Activated T-helper 1 cell treated with Interleukin-2 at 50 U/mL for 16 hours (primary cell): Measurements from ENCODE around the gene CCDC12.

Experiments used
- DNase-seq: peaks from one replicate; pipeline ENCODE4 v3.0.0-alpha.2; 2020; ENCODE audit warnings: low read depth

The CCDC12 gene

DNA sequence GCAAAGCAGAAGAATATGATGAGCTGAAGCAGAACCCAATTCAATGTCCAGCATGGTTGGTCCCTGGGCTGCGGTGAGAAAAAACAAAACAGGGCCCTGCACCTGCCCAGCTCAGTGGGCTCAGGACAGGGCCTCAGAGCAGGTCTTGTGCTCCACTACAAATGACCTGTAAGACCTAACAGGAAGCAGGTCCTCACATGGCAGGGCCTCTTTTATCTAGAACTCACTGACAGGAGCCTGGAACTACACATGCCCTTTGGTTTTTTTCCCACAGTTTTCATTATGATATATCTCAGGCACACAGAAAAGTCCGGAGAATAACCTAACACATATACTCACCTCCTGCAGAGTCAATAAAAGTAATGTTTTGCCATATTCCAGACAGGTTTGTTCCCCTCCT lies 38.4 kb downstream of the CCDC12 start:
- no peak for DNase-seq

DNA sequence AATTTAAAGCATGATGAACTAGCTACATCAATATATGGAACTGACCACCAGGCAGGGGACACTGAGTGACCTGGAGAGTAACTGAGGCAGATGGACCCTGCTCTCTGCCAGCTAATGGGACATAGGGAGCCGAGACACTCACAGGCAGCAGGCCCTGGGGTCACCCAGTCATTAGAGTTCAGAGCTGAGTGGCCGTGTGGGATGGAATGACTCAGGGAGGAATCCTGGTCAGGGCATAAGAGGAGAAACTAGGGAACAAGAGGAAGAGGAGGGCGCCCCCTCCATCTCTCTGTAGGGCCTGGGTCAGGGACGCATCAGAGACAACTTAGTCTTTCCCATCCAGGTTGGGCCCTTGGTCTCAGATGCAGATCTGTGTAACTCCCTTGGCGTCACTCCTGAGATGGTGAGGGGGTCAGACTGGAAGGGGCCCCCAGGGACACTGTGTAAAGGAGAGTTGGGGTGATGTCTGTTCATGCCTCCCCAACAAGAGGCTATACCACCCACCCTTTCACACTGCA lies 39.8 kb downstream of the CCDC12 start:
- no peak for DNase-seq

GRCh38 chr3:46935989-46936558 lies 40.5 kb downstream of the CCDC12 start:
- no peak for DNase-seq

DNA sequence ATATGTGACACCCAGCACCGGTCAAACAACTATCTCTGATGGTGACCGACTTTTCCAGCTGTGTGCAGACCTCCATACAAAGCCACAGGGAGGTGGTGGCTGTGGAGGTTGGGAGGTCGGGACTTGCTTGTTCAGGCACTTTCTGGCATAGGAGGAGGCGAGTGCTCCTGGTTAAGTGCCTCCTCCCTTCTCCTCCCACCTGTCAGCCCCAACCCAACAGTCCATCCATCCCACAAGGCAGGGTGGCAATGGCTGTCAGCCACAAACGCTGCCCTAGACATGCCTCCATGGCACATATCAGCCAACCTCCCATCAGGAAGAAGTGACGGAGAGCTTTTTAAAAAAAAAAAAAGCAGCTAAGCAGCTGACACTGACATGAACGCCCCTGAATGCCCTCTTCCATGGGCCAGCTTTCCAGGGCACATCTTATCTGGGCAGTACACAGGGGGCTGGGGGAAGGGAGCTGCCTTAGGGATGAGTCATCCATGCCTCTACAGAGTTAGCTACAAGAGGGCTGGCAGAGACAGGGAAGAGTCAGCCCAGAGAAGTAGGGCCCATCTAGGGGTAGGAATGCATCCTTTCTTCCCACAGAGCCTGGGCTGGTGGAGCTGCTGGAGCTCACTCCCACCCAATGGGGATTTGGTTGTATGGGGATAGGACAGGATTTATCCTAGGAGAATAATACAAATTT lies 41.2 kb downstream of the CCDC12 start:
- no peak for DNase-seq

DNA sequence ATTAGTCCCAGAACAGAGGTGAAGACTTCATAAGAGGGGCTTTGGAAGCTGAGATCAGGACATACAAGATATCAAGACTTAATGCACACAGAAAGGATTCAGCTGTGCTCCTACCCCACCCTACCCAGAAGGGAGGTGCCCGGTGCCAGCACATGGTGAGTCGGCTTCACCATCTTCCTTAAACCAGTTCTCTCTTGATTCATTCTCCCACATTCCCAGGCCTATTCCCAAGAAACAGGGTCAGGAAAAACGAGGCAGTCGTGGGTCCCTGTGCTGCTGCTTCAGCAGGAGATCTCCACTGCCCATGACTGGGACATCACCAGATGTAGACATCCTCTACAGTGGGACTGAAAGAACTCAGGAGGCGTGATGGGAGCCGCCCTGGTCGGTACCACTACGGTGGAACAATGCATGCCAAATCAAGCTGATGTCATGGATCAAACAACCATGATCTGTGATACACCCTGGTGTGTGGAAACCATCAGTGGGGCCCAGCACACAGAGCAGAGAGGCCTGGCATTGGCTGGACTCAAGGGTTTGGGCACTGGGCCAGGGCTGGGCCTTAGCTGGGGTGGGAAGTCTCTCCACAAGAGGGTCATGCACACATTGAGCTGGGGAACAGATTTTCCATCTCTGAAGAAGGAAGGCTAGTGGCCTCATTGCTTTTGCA lies 41.9 kb downstream of the CCDC12 start:
- no peak for DNase-seq

DNA sequence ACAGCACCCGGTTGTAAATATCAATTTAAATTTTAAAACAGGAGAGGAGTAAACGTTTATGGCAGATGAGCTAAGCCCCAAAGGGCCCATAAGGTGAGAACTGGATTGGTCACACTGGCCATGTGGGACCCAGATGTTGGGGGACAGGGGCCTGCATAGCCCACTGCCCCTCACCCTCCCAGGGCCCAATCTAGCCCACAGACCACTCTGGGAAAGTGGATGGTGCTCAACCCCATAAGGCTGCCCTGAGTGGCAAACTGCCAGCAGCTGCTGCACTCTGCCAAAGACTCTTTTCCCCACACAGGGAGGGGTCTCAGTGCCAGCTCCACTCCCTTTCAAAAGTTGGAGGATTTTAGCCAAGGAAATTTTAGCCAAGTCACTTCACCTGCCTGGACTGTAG lies 42.5 kb downstream of the CCDC12 start:
- DNase-seq, result no peak

DNA sequence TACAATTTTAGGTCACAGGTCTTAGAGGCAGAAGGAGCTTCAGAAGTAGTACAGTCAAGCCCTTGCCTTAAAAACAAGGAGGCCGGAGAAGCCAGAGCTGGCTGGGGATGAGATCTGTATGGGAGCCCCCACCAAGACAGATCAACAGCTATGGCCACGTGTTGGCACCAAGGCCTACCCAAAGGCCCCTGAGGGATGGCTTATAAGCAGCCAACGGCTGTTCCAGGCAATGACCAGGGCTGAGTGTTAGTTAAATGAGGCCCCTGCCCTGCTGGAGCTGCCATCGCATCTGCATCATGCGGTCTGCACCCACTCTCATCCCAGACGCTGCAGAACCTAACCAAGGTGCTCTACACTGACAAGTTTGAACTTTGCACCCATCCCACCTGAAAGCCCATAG lies 43.3 kb downstream of the CCDC12 start:
- no peak for DNase-seq

GRCh38 chr3:46932455-46933225 lies 43.9 kb downstream of the CCDC12 start:
- DNase-seq, result no peak

GRCh38 chr3:46931631-46932331 lies 44.8 kb downstream of the CCDC12 start:
- no peak for DNase-seq

GRCh38 chr3:46930945-46931403 lies 45.6 kb downstream of the CCDC12 start:
- DNase-seq, result no peak

- DNase-seq, result no peak
These were observed 46.2 kb downstream of the CCDC12 start for GRCh38 chr3:46930166-46930944.

DNA sequence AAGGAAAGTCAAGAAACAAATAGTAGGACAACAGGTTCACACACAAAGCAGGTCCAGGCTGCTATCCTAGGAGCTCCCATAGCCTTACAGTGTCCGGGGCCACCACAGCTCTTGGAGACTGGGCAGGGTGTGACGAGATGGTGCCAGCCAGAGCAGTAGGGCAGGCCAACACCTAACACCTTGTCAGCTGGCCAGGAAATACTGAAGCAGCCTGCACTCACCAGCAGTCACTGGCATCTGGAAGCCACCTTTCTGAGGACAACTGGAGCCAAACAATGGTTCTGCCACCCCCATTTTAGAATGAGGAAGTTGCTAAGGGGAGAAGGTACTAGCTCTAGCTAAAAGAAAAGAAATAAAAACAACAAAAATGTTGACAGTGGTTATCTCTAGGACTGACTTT lies 47.2 kb downstream of the CCDC12 start:
- DNase-seq, result no peak

DNA sequence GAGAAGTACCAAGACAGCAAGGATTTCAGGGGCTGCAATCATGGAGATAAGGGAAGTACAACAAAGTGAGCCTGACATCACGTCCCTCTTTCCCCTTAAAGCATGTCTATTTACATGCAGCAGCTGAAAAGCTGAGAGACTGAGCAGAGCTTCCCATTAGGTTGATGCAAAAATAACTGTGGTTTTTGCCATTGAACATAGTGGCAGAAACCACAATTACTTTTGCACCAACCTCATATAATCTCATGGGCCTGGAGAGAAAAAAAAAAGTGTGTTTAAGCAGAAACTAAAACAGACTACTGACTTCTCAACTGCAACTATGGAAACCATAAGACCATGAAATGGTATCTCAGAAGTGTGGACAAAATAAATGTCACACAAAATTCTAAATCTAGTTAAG lies 48.3 kb downstream of the CCDC12 start:
- no peak for DNase-seq

- DNase-seq, result no peak
These were observed 48.8 kb downstream of the CCDC12 start for GRCh38 chr3:46927718-46928073.

DNA sequence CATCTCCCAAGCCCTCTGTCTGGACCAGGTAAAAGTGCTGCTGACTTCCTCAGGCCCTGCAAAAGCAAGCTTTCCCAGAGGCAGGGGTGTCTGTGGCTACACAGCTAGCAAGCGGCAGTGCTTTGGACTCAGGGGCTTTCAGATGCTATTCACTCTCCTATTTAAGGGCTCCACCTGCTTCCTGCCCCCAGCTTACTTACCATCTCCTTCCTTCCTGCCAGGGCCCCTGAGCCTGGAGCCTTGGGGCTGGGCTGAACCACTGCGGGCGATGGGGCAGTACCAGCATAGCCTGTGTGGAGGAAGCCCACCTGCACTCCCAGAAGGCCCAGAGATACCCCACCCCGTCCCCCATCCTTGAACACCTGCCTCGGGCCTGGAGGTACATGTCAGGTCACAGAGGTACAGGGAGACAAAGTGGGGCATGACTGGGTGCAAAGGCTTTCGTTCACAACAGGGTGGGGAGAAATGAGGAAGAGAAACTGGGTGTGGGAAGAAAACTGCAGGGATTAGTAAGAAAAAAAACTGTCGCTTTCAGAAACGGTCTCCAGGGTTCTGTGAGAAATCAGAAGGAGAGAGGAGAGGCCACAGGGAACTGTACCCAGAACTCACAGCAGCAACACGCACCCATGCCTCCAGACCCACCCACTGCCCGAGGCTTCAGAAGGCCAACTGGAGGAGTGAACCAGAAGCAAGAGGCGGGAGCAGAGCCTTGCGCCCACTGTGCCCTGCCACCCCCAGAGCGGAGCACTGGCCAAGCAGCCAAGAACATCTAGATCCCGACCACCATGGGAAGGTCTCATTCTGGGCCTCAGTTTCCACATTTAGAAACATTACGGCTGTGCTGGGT lies 49.5 kb downstream of the CCDC12 start:
- DNase-seq, result no peak

DNA sequence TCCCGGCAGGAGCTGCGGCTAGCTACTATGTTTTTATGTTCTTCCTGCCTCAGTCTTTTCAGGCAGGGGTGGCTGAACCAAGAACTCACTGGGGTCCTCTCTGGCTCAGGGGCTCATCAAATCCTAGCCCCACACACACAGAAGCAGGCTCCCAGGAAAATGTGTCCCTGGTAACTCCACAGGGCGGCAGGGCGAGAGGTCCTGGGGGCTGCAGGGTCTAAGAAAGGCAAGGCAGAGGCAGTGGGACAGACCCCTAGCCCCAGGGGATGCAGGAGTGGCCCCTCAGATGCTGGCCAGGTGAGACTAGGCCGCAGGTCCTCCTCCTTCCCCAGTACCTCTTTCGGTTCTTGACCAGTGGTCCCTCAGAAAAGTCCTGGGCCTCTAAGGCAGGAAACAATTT lies 50.1 kb downstream of the CCDC12 start:
- DNase-seq, result no peak

GRCh38 chr3:46926039-46926438 lies 50.5 kb downstream of the CCDC12 start:
- DNase-seq, result no peak

GRCh38 chr3:46925585-46925934 lies 51.0 kb downstream of the CCDC12 start:
- DNase-seq, result no peak

GRCh38 chr3:46924921-46925584 lies 51.5 kb downstream of the CCDC12 start:
- no peak for DNase-seq
